ENCODE measurements around the gene GABBR2.

Gene GABBR2

DNA sequence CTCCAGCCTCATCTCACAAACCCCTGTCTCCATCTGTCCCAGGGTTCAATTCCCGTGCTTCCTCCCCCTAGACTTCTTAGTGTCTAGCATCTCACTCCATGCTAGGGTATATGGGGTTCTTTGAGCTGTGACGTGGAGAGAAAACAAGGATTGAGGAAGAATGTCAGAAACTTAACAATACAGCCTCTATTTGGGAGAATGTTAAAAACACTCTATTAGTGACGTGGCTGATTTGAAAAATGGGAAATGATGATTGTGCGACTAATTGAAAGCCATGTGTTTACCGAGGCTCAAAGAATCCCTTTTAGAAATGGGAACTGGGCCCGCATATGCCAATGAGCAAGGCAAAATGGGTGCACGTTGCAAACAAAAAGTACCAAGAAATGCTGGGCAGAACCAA lies 380.6 kb downstream of the GABBR2 start:
- TF ChIP-seq, protein P1, sequence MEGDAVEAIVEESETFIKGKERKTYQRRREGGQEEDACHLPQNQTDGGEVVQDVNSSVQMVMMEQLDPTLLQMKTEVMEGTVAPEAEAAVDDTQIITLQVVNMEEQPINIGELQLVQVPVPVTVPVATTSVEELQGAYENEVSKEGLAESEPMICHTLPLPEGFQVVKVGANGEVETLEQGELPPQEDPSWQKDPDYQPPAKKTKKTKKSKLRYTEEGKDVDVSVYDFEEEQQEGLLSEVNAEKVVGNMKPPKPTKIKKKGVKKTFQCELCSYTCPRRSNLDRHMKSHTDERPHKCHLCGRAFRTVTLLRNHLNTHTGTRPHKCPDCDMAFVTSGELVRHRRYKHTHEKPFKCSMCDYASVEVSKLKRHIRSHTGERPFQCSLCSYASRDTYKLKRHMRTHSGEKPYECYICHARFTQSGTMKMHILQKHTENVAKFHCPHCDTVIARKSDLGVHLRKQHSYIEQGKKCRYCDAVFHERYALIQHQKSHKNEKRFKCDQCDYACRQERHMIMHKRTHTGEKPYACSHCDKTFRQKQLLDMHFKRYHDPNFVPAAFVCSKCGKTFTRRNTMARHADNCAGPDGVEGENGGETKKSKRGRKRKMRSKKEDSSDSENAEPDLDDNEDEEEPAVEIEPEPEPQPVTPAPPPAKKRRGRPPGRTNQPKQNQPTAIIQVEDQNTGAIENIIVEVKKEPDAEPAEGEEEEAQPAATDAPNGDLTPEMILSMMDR (IDR thresholded peaks at IDR 0.05; ENCODE audit: low read depth, low read length, missing control alignments): no peak
- in situ Hi-C loops (cut with HindIII; ENCODE audit: low pct_ligation_motif_present, low sequenced_read_pairs): no loop called here
- no peak overlapping the region for H3K4me3 ChIP-seq (ENCODE audit: low read depth, low read length)
- no peaks in the 10 kb centered on the region for H3K36me3 ChIP-seq (replicated peaks)
- no peak for DNase-seq
- H3K27ac ChIP-seq: no peak overlapping the region
- H3K27me3 ChIP-seq (replicated peaks): no peaks in the 10 kb centered on the region

DNA sequence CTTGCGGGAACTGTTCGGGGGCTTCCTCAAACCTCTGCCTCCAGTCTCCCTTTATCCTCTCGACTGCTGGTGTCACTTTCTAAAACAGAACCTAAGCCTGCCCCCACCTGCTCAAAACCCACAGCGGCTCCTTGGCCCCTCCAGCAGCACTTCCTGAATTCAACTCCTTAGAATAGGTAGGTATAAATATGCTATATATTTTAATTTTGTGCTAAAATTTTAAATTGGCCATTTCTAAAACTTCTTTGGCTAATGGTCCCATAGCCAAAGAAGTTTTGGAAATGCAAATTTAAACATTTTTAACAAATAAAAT lies 381.5 kb downstream of the GABBR2 start:
- Histone ChIP-seq H3K36me3 (replicated peaks) (no peaks in the 10 kb centered on the region), H3K4me3 (ENCODE audit: low read depth, low read length) (no peak overlapping the region), H3K27me3 (replicated peaks) (no peaks in the 10 kb centered on the region), H3K27ac (no peak overlapping the region)
- TF ChIP-seq, protein P1 (IDR thresholded peaks at IDR 0.05; ENCODE audit: low read depth, low read length, missing control alignments): no peak
- DNase-seq: no peak
- in situ Hi-C loops (cut with HindIII; ENCODE audit: low pct_ligation_motif_present, low sequenced_read_pairs): no loop called here

DNA sequence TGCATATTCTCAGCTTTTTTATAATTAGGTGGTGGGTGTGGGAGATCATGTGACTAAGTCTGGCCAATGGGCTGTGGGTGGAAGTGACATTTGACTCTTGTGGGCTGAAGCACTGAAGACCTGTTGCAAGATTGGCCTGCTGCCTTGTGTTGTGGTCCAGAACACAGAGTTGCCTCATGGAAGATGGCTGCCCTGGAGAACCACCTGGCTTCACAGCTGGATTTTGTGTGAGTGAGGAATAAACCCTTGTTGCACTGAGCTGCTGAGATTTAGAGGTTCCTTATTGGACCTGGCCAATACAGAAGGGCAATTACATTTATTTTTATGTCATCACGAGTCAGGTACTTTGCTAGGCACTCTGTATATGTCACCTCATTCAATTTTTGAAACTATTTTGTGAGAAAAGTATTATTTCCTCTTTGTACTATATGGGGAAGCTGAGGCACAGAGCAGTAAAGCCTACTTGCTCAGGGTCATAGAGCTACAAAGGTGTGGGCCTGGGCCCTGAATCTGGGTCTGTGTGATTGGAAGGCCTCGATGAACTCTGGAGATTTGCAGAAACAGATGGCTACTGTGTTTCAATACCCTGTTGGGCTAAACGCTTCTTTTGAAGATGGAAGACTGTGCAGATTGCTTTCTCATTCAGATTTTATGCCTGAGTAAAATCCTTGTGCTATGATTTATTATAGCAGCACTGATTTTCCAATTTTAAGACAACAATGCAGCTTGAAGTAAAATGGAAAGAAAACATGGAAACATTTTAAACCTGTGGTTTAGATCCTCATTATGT lies 382.1 kb downstream of the GABBR2 start:
- TF ChIP-seq, protein P1 (IDR thresholded peaks at IDR 0.05; ENCODE audit: low read depth, low read length, missing control alignments): no peak
- Histone ChIP-seq H3K27me3 (replicated peaks) (no peaks in the 10 kb centered on the region), H3K27ac (no peak overlapping the region), H3K4me3 (ENCODE audit: low read depth, low read length) (no peak overlapping the region), H3K36me3 (replicated peaks) (no peaks in the 10 kb centered on the region)
- DNase-seq: no peak
- in situ Hi-C loops (cut with HindIII; ENCODE audit: low pct_ligation_motif_present, low sequenced_read_pairs): no loop called here

GRCh38 chr9:98324801-98325200 lies 383.9 kb downstream of the GABBR2 start:
- no peaks in the 10 kb centered on the region for H3K27me3 ChIP-seq (replicated peaks)
- no peak for DNase-seq
- H3K27ac ChIP-seq: peak overlapping the region; percentile 2
- no peaks in the 10 kb centered on the region for H3K36me3 ChIP-seq (replicated peaks)
- in situ Hi-C loops (cut with HindIII; ENCODE audit: low pct_ligation_motif_present, low sequenced_read_pairs): no loop called here
- H3K4me3 ChIP-seq (ENCODE audit: low read depth, low read length): no peak overlapping the region
- TF ChIP-seq, protein P1 (IDR thresholded peaks at IDR 0.05; ENCODE audit: low read depth, low read length, missing control alignments): no peak

DNA sequence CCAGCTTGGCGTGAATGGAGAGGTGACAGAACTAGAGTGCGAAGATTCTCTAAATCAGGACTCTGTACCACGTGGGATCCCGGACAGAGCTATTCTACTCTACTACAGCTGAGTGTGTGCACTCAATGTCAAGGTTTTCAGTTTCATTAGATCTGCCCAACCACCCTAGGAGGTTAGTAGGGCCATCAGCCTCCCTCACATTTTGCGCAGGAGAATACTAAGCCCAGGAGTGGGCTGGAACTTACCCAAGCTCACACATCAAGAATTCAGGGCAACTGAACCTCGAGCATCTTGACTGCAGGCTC lies 385.0 kb downstream of the GABBR2 start:
- in situ Hi-C loops (cut with HindIII; ENCODE audit: low pct_ligation_motif_present, low sequenced_read_pairs): no loop called here
- Histone ChIP-seq H3K36me3 (replicated peaks) (no peaks in the 10 kb centered on the region), H3K4me3 (ENCODE audit: low read depth, low read length) (no peak overlapping the region), H3K27me3 (replicated peaks) (no peaks in the 10 kb centered on the region), H3K27ac (peak overlapping the region; percentile 66)
- TF ChIP-seq, protein P1 (IDR thresholded peaks at IDR 0.05; ENCODE audit: low read depth, low read length, missing control alignments): no peak
- DNase-seq: no peak

Measured in brain microvascular endothelial cell (primary cell).